Neural cell (in vitro differentiated cells): ENCODE results near the gene DUOXA1.

Source experiments
- EP300 ChIP-seq: fragments of 450-650 bp; conservative IDR thresholded peaks from 2 replicates; pipeline ENCODE4 v1.6.1; 2014; ENCODE audit warnings: antibody characterized with exemption, mild to moderate bottlenecking, moderate library complexity; ENCODE audit not compliant: poor library complexity, severe bottlenecking
- EZH2 ChIP-seq: fragments of 200-600, 300-800 bp; shearing (Covaris generic), sonication (generic); IDR thresholded peaks from 2 replicates; pipeline ENCODE4 v1.6.1; 2014; ENCODE audit warnings: antibody characterized with exemption, low read length, borderline replicate concordance, mild to moderate bottlenecking; ENCODE audit not compliant: insufficient read depth, poor library complexity, severe bottlenecking
- POLR2AphosphoS5 ChIP-seq: IDR thresholded peaks from 2 replicates; pipeline ENCODE4 v1.6.1; 2012
- RAD21 ChIP-seq: fragments of 450-650 bp; conservative IDR thresholded peaks from 2 replicates; pipeline ENCODE4 v1.6.1; 2014; ENCODE audit warnings: antibody characterized with exemption, mild to moderate bottlenecking, moderate library complexity
- REST ChIP-seq: IDR thresholded peaks from 2 replicates; pipeline ENCODE4 v1.6.1; 2012; ENCODE audit warnings: borderline replicate concordance
- SMC3 ChIP-seq: fragments of 450-650 bp; conservative IDR thresholded peaks from 2 replicates; pipeline ENCODE4 v1.6.1; 2014; ENCODE audit warnings: antibody characterized with exemption, mild to moderate bottlenecking, moderate library complexity; ENCODE audit not compliant: poor library complexity
- TAF1 ChIP-seq: IDR thresholded peaks from 2 replicates; pipeline ENCODE4 v1.6.1; 2012; ENCODE audit warnings: low read depth
- TF ChIP-seq, protein P1 (sequence below): fragments of 450-650 bp; IDR thresholded peaks from 2 replicates; pipeline ENCODE4 v1.5.1; 2014; ENCODE audit warnings: antibody characterized with exemption, mild to moderate bottlenecking, moderate library complexity; ENCODE audit not compliant: poor library complexity, severe bottlenecking

DNA sequence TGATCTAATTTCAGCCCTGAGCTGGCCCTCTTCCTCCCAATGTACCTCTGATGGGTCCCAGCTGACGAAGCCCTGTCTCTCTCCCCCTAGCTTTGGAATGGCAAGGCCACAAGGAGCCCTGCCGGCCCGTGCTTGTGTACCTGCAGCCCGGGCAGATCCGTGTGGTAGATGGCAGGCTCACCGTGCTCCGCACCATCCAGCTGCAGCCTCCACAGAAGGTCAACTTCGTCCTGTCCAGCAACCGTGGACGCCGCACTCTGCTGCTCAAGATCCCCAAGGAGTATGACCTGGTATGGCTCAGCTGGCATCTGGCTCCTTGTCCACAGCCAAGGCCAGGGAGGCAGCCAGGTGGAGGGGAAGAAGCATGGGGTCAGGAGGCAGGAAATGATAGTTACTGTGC is 14.3 kb upstream of the DUOXA1 start:
- no peak for TF ChIP-seq POLR2AphosphoS5
- TF ChIP-seq, protein P1, sequence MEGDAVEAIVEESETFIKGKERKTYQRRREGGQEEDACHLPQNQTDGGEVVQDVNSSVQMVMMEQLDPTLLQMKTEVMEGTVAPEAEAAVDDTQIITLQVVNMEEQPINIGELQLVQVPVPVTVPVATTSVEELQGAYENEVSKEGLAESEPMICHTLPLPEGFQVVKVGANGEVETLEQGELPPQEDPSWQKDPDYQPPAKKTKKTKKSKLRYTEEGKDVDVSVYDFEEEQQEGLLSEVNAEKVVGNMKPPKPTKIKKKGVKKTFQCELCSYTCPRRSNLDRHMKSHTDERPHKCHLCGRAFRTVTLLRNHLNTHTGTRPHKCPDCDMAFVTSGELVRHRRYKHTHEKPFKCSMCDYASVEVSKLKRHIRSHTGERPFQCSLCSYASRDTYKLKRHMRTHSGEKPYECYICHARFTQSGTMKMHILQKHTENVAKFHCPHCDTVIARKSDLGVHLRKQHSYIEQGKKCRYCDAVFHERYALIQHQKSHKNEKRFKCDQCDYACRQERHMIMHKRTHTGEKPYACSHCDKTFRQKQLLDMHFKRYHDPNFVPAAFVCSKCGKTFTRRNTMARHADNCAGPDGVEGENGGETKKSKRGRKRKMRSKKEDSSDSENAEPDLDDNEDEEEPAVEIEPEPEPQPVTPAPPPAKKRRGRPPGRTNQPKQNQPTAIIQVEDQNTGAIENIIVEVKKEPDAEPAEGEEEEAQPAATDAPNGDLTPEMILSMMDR: no peak
- TF ChIP-seq RAD21: no peak
- no peak for TF ChIP-seq EP300
- no peak for TF ChIP-seq EZH2
- TF ChIP-seq SMC3: no peak
- no peak for TF ChIP-seq TAF1
- TF ChIP-seq REST: no peak
